Left renal pelvis (tissue), 4 donors: Measurements from ENCODE around the gene FLII. TPM values are rescaled to one million over a fixed set of nuclear protein-coding genes. Genes with fewer than 3 reads are reported as not detected.

ENCODE experiments used
- DNase-seq, 4 donors: peaks; one replicate each; pipeline ENCODE4 v3.0.0-alpha.2; 2013; ENCODE audit warnings: low read depth in 4 of 4, low spot score in 3 of 4
- polyA plus RNA-seq, 4 donors: library from polyadenylated mRNA; unstranded; fragments of 120-200 nt; gene quantifications; one replicate each; pipeline ENCODE4 v1.2.1, GENCODE V29; 2013; ENCODE audit not compliant: insufficient read length in 4 of 4

Gene FLII
- polyA plus RNA-seq, 4 donors: 125 to 154 (median 138) TPM

DNA sequence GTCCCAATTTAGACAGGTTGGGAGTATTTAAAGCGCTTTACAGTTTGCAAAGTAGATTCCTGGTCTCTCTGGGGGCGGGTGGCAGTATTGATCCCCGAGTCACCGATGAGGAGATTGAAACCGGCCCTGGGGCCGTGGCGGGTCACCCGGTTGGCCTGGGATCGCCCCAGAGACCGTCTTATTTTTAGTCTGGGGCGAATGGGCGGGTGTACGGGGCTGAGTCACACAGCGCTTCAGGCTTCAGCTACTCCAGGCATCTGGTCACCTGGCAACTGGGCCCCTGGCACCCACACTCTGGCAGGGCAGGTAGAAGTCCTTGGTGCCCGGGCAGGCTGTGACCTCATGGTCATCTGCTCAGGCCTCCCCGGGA, 2.6 kb upstream of the FLII start:
- DNase-seq: no peak

DNA sequence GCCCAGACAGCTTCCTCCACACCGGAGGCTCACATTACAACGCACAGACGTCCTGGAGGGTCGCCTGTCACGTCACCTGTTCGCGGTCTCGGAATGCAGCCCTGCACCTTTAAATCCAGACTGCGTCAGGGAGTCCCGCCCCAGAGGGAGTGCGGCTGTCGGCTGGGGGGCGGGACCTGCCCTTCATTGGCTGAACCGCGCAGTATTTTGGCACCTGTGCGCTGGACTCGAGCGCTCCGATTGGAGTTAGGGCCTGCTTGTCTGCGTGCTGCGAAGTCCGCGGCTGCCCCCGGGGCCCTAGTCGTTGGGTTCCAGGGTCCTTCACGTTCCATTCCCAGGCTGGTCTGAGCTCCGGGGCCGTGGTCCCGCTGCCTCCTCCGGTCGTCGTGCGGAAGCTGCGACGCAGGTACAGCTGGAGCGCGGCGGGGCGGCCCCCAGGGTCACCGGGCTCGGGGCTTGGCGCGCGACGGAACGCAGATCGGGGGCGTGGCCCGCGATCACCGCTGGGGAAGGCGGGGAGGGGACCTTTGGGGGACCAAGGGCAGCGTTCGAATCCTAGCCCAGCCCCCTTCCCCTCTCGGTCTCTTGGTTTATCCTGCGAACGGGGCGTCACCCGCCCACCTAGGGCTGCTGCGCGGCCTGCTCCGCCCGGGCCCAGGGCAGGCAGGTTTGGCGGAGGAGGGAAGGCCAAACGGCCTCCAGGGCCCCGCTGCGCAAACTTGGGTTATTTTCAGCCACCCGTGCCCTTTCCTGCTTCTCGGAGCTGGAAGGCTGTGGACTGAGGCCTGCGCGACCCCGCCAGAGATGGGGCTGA, 2.0 kb upstream of the FLII start, which contains the start of gene MIEF2:
Gene MIEF2 (plus strand): TSS at position 331 of the 814 bp plus-strand sequence. CDS start 2,059 bp downstream, outside the sequence.
- peak; percentile 86 to 91 (median 89) for DNase-seq

DNA sequence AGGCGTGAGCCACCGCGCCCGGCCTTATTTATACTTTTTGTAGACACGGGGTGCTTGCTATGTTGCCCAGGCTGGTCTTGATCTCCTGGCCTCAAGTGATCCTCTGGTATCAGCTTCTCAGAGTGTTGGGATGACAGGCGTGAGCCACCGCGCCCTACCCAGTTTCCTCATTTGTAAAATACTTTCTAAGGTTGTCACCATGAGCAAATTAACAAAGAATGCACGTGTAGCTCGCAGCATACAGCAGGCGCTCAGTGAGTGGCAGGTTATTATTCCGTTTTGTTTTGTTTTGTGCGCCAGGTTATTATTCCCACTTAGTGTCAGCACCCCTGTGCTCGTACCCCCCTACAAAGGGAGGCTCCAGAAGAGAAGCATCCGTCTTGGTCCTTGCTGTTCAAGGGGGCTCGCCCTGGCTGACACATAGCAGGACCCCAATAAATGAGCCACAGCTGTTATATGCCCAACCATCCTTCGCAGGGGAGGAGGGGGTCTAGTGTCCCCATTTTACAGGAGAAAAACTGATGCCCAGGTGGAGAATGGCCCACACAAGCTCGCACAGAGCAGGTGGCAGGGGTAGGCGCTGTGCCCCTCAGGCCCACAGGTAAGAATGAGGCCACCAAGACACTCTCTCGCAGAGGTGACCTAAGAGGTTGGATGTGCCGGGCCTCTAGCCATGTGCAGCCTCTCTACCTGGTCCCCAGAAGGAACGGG, 1.2 kb upstream of the FLII start:
- DNase-seq: no peak

DNA sequence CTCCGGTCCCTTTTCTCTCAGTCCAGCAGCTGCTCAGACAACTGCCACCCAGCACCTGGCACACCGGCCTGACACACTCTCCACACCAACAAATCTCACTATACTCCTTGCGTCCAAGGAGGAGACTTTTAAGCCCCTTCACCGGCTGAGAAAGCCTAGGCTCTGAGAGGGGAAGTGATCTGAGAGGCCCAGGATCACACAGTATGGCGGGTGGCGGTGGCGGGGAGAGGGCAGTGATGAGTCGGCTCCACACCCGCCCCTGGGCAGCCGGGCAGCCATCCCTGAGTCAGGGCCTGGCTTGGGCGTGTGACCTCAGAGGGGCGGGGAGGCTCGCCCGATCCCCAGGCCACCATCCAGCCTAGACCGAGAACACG, 569 bp downstream of the FLII start:
- no peak for DNase-seq

DNA sequence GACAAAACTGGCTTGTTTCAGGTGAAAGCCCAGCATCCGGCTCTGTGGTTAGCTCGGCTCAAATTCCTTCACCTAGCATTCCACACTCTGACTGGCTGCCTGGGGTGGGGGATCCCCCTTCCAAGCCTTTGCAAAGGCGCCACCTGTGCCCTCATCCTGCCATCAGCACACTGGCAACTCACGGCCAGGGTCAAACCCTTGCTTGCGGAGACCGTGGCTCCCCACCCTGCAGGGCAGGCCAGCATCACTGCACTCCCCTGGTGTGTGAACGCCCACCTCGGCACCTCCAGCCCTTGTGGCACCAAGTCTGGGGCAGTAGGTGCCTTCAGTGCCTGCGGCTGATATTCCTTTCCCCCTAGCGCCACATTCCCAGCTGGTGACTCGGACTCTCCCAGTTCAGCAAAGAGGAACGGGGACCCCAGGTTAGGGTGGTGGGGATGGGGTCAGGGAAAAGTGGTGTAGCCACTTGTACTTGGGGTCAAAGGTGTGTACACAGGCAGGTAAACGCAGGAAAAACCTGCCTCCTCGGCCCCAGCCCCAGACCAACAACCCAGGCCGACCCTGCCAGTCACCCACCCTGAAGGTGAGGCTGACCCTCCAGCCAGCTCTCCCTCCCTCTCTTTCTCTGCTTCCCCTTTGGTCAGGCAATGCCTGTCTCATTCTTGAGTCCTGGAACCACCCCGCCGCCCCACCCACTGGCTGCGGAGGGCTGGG, 1.1 kb downstream of the FLII start:
- DNase-seq: no peak

DNA sequence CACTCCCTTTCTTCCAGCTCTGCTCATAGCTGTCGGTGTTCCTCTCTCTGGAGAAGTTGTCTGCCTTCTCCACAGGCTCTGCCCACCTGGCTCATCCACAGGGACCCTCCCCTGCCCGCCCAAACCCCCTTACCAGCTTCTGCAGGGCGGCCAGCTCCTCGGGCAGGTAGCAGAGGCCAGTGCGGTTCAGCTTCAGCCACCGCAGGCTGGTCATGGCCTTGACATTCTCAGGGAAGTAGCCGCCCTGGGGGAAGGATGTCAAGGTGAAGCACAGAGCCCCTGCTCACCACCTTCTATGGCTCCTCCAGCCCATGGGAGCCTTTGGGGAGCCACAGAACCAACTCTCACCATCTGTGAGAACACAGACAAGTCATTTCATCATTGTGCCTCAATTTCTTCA, 1.8 kb downstream of the FLII start:
- DNase-seq: no peak

DNA sequence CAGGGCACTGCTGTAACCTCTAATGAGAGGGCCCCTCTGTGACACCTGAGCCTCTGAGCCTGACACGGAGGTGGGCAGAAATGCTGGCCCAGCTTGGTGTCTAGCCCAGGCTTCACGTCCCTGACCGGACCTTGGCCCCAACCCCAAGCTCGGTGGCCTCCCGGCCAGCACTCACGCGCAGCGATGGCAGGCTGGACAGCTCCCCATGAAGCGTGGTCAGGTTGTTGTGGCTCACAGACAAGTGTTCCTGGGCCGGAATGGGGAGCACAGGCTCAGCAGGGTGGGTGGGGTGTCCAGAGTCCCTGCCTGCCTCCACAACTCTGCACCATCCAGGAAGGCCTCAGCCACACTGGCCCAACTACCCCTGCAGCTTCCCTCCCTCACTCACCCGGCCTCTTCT, 2.2 kb downstream of the FLII start:
- DNase-seq: no peak

DNA sequence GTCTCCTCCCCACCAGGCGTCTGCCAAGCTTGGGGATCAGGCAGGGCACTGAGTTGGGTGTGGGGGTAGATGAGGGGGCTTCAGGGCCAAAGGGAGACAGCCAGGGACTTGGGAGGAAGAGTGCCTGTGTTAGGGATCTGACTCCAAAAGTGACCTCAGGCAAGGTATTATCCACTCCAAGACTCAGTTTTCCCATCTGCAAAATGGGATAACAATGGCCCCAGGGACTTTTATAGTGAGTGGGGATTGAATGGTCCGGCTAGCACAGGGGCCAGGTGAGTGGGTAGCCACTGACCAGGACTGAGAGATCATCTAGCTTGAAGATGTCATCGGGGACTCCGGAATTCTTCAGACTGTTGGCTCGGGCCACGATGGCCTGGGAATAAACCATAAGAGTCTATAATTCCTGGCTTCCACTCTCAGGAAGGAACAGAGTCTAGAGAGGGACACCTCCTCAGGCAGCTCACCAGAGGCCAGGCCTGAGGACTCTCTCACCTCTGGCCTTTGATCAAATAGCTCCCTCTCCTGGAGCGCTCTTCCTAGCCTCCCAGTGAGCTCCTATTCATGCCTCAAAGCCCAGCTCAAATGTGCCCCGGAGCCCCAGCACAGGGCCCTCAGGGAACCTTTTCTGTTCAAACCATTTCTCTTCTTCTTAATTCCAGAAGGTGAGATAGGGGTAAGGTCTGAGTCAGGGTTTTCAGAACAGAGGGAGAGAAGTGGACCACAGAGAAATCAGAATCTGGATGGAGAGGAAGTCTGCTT, 3.5 kb downstream of the FLII start:
- DNase-seq: no peak

DNA sequence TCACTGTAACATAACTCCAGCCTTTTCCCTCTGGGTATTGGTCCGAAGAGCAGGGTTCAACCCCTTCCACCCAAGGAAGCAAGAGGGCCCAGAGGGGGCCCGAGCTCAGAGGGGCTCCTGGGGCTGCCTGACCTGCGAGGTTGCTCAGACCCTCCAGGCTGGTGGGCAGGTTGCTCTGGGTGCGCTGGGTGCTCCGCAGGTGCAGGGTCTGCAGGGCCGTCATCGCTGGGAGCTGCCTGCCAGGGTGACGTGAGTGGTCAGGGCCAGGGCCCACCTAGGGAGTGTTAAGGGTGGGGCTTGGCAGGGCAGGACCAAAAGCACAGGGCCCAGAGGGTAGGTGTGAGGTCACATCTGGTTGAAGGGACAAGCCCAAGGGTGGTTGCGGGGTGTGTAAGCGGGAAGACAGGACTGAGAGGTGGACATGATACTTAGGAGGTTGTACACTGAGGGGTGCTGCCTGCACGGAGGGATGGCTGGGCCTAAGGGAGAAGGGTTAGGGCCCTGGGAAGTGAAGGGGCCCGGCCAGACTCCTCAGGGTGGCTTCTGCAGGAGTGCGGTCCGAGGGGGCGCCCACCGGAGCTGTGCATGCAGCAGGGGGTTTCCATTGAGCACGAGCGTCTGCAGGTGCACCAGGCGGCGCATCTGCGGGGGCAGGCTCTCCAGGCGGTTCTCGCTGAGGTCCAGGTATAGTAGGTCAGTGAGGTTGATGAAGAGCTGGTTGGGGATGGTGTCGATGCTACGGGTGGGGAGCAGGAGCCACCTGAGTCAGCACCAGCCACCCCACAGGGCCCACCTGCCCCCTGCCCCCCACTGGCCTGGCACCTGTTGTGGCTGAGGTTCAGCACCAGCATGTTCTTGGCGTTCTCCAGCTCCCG, 4.4 kb downstream of the FLII start:
- no peak for DNase-seq

DNA sequence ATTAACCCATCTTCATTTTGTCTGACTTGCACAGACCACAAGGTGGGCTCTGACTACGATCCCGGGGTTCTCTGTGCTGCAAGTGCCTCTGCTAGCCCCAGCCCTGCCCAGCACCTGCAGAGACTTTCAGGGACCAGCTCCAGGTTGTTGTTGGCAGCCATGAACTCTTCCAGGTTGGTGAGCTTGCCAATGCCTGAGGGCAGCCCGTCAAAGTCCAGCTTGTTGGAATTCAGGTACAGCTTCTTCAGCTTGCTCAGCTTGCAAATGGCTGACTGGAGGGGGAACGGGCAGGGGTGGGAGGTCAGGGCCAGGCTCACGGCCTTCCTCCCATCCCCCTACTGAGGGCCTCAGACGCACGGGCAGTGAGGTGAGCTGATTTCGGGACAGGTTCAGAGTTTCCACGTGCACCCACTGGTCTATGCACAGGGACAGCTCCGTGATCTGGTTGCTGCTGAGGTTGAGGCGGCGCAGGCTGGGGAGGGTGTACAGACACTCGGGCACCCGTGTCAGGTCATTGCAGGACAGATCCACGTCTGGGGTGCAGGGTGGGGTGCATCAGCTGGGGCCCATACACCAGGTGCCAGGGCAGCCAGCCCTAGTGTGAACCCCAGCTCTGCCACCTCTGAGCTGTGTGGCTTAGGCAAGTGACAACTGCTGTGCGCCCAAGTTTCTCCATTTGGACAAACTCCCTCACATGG, 5.2 kb downstream of the FLII start:
- no peak for DNase-seq

DNA sequence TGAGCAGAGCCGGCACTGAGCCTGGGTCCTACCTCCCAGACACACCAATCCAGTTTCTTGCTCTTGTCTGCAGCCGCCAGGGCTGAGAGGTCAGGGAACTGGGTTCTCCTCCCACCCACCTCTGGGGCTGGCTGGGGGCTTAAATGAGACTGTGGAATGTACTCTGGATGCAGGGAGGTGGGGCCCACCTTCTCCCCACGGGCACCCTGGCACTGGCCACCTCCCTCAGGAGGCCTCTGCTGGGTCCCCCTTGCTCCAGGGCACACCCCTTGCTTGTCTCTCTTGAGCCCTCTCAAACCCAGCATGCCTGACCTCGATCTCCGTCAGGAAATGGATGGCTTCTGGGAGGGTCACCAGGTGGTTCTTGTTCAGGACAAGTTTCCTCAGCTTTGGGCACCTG, 6.4 kb downstream of the FLII start:
- DNase-seq: no peak

DNA sequence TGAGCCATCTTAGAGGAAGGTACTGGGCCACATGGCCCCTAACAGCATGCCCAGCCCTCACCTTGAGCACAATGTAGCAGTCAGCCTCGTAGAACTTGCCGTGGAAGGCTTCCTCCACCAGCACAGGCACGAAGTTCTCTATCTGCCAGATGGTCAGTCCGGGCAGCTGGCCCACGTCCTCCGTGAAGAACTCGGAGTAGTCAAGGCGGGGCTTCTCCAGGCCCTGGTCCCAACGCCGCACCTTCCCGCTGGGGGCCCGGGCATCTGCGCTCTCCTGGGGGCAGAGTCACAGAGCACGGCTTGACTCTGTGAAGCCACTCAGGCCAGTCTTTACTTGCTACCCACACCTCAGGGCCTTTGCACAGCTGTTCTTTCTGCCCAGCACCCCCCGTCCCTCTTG, 7.3 kb downstream of the FLII start:
- no peak for DNase-seq

DNA sequence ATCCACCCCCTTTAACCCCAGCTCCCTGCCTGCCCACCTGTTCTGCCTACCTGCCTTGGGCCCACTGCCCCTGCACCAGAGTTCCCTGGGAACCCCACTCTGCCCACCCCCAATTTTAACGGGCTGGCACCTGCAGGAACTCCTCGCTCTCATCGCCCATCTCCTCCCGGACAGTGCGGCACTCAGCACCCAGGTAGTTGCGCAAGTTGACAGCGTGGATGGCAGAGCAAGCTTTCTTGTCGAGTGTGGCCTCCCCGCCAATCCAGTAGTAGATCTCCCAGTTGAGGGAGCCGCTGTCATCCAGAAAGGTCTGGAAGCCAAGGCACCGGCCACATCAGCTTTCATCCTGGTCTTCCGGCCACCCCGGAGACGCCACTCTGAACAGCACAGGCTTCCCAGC, 7.8 kb downstream of the FLII start:
- no peak for DNase-seq

DNA sequence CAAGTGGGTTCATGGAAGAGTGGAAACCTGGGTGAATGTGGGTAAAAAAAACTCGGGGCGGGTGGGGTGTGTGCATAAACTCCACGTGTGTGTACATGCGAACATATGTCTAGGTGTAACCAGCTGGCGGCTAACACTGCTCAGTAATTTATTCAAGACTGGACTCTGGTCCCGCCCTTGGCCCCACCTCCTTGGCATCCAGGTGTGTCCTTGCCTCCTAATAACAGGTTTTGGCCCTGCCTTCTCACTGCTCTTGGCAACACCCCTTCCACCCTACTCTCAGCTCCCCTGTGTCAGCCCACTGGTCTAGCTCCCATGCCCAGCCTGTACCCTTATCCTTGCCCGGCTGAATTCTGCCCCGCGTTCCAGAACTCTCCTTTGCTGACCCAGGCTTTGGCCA, 8.3 kb downstream of the FLII start:
- no peak for DNase-seq

DNA sequence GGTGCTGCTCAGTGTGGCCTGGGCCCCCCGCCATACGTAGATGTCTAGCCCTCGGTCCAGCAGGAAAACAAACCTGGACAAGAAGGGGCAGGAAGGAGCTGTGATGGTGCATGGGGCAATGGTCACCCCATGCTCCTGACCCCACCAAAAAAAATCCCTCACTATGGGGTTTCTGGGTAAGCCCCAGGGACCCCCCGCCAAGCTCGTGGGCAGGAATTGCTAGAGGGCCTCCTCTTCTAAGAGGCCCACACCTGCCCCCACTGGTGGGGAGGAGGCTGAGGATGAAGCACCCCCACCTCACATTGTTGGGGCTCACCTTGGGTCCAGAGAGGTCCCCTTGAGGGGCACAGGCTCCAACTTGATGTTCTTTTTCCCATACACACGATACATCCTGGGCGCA, 9.7 kb downstream of the FLII start:
- no peak for DNase-seq

DNA sequence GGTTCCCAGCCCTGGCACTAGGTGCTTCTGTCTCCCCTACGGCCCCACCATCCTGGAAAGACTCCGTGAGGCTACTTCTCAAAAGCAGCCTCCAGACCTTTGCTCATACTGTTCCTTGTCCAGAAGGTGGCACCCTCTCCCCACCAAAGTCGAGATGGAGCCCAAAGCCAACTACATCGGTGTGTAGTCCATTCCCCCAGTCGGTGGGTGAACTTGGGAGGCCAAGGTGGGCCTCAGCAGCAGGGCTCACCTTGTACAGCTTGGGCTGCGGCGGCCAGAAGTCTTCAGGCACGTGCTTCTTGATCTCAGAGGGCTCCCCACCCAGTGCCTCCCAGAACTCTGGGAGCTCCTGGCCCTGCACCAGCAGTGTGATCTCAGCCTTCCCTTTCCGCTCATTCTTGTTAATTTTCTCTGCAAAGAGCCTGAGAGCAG, 10.2 kb downstream of the FLII start:
- no peak for DNase-seq

DNA sequence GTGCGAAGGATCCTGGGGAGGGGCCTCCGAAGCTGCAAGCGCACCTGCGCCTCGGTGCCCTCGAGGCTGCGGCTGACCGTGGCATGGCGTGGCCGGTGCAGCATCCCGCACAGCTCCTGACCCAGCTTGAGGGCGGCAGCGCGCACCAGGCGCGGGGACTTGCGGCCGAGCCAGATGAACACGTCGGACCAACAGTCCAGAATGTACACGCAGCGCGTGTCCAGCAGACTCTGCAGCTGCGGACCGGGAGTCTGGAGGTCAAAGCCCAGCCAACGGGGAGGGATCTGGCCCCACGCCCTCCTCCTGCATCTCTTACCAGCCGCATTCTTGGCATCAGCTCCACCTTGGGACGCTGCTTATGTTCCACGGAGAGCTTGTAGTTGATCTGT, 10.9 kb downstream of the FLII start:
- no peak for DNase-seq

DNA sequence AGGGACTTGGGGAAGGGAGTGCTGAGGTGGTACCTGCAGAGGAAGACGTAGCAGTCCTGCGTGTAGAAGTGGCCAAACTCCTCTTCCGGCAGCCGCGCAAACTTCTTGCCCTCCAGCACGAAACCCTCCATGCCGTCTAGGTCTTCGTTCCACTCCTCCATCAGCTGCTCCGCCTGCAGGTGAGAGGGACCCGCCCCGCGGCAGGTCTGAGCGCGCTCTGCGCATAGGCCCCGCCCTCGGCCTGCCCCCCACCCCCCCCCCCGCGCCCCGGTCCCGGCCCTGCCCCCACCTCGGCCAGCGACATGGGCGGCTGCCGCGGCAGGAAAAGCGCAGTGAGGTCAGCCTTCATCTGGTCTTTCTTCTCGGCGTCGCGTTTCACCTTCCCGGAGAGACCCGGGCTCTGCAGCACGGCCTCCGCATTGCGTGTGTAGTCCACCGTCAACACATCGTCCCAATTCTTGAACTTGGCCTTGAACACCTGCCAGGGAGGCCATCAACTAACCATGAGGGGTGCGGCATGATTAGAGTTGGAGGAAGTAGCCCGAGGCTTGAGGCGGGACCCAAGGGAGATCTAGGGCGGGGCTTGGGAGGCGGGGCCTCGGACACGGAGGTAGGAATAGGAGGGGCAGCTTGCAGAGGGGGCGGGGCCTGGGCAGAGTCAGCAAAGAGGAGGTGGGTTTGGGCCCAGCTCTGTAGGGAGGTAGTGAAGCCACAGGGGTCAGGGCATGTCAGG, 11.5 kb downstream of the FLII start:
- no peak for DNase-seq
